NT2/D1 (cell line): Measurements from ENCODE around the gene SUN1.

ENCODE experiments used
- DNase-seq: peaks from one replicate; pipeline ENCODE4 v3.0.0-alpha.2; 2011; ENCODE audit warnings: low read depth, low spot score
- H3K27me3 ChIP-seq: 2 replicates; pipeline ENCODE4 v1.6.0; 2011; ENCODE audit warnings: mild to moderate bottlenecking; ENCODE audit not compliant: insufficient read length, insufficient read depth
- H3K36me3 ChIP-seq: 2 replicates; pipeline ENCODE4 v1.6.1; 2011; ENCODE audit warnings: mild to moderate bottlenecking, low read length, mixed read lengths; ENCODE audit not compliant: insufficient read depth, insufficient read length
- H3K4me1 ChIP-seq: 2 replicates; pipeline ENCODE4 v1.5.1; 2011; ENCODE audit not compliant: insufficient read depth, insufficient read length
- H3K4me3 ChIP-seq: 2 replicates; pipeline ENCODE4 v1.5.1; 2011; ENCODE audit warnings: low read depth; ENCODE audit not compliant: insufficient read length
- H3K9ac ChIP-seq: 2 replicates; pipeline ENCODE4 v1.6.0; 2011; ENCODE audit warnings: low read depth; ENCODE audit not compliant: insufficient read length
- H3K9me3 ChIP-seq: 2 replicates; pipeline ENCODE4 v1.5.1; 2011; ENCODE audit warnings: mild to moderate bottlenecking, low read length; ENCODE audit not compliant: insufficient read depth
- SUZ12 ChIP-seq: IDR thresholded peaks from 2 replicates; pipeline ENCODE4 v1.6.1; 2011; ENCODE audit not compliant: insufficient read length, insufficient read depth; ENCODE audit errors: extremely low read depth
- YY1 ChIP-seq: IDR thresholded peaks from 2 replicates; pipeline ENCODE4 v1.6.1; 2011; ENCODE audit not compliant: insufficient read length, insufficient read depth
- ZNF274 ChIP-seq: IDR thresholded peaks from 2 replicates; pipeline ENCODE4 v1.6.1; 2011; ENCODE audit warnings: mild to moderate bottlenecking, low read depth, low read length

SUN1 gene

GRCh38 chr7:822692-823276 lies 9.5 kb upstream of the SUN1 start:
- Histone ChIP-seq H3K4me1 (peaks cover 7% of the 10 kb centered on the region), H3K4me3 (no peak overlapping the region), H3K9ac (no peak overlapping the region), H3K27me3 (no peaks in the 10 kb centered on the region), H3K9me3 (no peaks in the 10 kb centered on the region), H3K36me3 (peaks cover 34% of the 10 kb centered on the region)
- DNase-seq = no peak
- TF ChIP-seq YY1 (no peak), ZNF274 (no peak), SUZ12 (no peak)

GRCh38 chr7:823649-824048 lies 8.6 kb upstream of the SUN1 start:
- H3K4me3 ChIP-seq = no peak overlapping the region
- H3K4me1 ChIP-seq = peaks cover 4% of the 10 kb centered on the region
- TF ChIP-seq SUZ12 = no peak
- TF ChIP-seq ZNF274 = no peak
- no peak for TF ChIP-seq YY1
- H3K9ac ChIP-seq = no peak overlapping the region
- no peaks in the 10 kb centered on the region for H3K9me3 ChIP-seq
- no peaks in the 10 kb centered on the region for H3K27me3 ChIP-seq
- H3K36me3 ChIP-seq = peaks cover 36% of the 10 kb centered on the region
- no peak for DNase-seq

- Histone ChIP-seq H3K36me3 (peaks cover 40% of the 10 kb centered on the region), H3K27me3 (no peaks in the 10 kb centered on the region), H3K9me3 (no peaks in the 10 kb centered on the region), H3K9ac (no peak overlapping the region), H3K4me1 (peaks cover 4% of the 10 kb centered on the region), H3K4me3 (no peak overlapping the region)
- DNase-seq = no peak
- TF ChIP-seq ZNF274 (no peak), YY1 (no peak), SUZ12 (no peak)
Measured at GRCh38 chr7:824081-824480, 8.2 kb upstream of the SUN1 start.

GRCh38 chr7:824664-825063 lies 7.6 kb upstream of the SUN1 start:
- DNase-seq = no peak
- Histone ChIP-seq H3K4me3 (no peak overlapping the region), H3K36me3 (peaks cover 40% of the 10 kb centered on the region), H3K9ac (no peak overlapping the region), H3K9me3 (no peaks in the 10 kb centered on the region), H3K27me3 (no peaks in the 10 kb centered on the region), H3K4me1 (peaks cover 4% of the 10 kb centered on the region)
- no peak for TF ChIP-seq YY1
- TF ChIP-seq SUZ12 = no peak
- TF ChIP-seq ZNF274 = no peak

- no peak for DNase-seq
- Histone ChIP-seq H3K36me3 (peaks cover 40% of the 10 kb centered on the region), H3K4me3 (no peak overlapping the region), H3K4me1 (peaks cover 6% of the 10 kb centered on the region), H3K9me3 (no peaks in the 10 kb centered on the region), H3K27me3 (no peaks in the 10 kb centered on the region), H3K9ac (no peak overlapping the region)
- no peak for TF ChIP-seq SUZ12
- no peak for TF ChIP-seq ZNF274
- no peak for TF ChIP-seq YY1
Measured at GRCh38 chr7:825386-825785, 6.9 kb upstream of the SUN1 start.

- no peaks in the 10 kb centered on the region for H3K9me3 ChIP-seq
- no peak for TF ChIP-seq YY1
- no peak for TF ChIP-seq ZNF274
- no peak for TF ChIP-seq SUZ12
- peaks cover 36% of the 10 kb centered on the region for H3K36me3 ChIP-seq
- no peak overlapping the region for H3K9ac ChIP-seq
- no peak overlapping the region for H3K4me3 ChIP-seq
- no peak for DNase-seq
- no peaks in the 10 kb centered on the region for H3K27me3 ChIP-seq
- peaks cover 11% of the 10 kb centered on the region for H3K4me1 ChIP-seq
Measured at GRCh38 chr7:826230-826917, 5.9 kb upstream of the SUN1 start.

- Histone ChIP-seq H3K9ac (no peak overlapping the region), H3K4me1 (peaks cover 12% of the 10 kb centered on the region), H3K4me3 (no peak overlapping the region), H3K36me3 (peaks cover 22% of the 10 kb centered on the region), H3K9me3 (no peaks in the 10 kb centered on the region), H3K27me3 (no peaks in the 10 kb centered on the region)
- no peak for DNase-seq
- TF ChIP-seq ZNF274 (no peak), SUZ12 (no peak), YY1 (no peak)
Measured at GRCh38 chr7:828793-829561, 3.3 kb upstream of the SUN1 start.
